Measurements from ENCODE around the gene TTLL11. TPM values are rescaled to one million over a fixed set of nuclear protein-coding genes. Genes with fewer than 3 reads are reported as not detected.

Gene TTLL11
- polyA plus RNA-seq, 4 donors, result 3.2 to 4.8 (median 3.9) TPM

DNA sequence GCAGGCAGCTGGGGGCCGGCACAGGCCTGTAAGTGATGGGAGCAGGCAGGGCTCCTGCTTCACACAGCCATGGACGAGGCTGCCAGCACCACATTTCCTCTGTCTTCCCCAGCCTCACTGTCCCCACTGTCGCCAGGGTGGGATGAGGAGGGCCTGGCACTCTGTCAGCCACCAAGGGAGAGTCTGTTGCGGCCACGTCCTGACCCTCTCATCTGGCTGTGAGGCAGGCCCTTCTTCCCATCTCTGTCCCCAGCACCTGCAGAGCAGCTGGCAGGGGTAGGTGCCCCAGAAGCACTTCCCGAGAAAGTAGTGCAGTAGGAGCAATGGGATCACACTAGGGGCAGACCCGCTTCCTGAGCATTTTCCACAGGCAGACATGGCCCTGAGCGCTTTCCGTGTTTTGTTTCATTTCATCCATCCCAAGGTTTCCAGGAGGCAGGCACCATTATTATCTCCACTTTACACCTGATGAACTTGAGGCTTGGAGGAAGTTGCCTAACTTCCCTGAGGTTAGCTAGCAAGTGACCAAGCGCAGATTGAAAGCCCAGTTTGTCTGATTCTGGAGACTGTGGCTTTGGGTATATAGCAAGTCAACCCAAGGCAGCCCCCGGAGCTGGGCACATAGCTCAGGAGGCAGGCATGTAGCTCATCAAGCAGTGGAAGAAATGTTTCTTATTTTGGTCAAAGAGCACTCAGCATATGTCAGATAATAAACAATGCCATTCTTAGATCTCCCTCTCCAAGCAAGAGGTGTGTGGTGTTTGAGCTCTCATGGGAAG, 239.3 kb downstream of the TTLL11 start:
- H3K27ac ChIP-seq (ENCODE audit: low read depth in 1 of 3, low read length in 2 of 3), result no peak overlapping the region
- H3K9me3 ChIP-seq (ENCODE audit: control insufficient read depth in 2 of 2, insufficient read depth in 1 of 2, low read depth in 1 of 2, low read length in 1 of 2), result peaks cover 0 to 6% of the 10 kb centered on the region in 2 donors
- WGBS, 3 donors, result 90 to 93% (median 93%) methylated on average over 11 of the region's 11 CpGs
- FAIRE-seq, result no peak
- no peaks in the 10 kb centered on the region for H3K4me1 ChIP-seq (ENCODE audit: control insufficient read depth in 3 of 3, insufficient read depth in 2 of 3, low read depth in 1 of 3, low read length in 2 of 3)
- no peak overlapping the region for H3K4me3 ChIP-seq (ENCODE audit: low read depth in 1 of 3, low read length in 3 of 3)
- H3K27me3 ChIP-seq (ENCODE audit: control insufficient read depth in 3 of 3, insufficient read depth in 3 of 3, low read length in 3 of 3), result no peaks in the 10 kb centered on the region
- H3K36me3 ChIP-seq (ENCODE audit: control insufficient read depth in 3 of 3, insufficient read depth in 2 of 3, low read depth in 1 of 3, low read length in 3 of 3), result no peaks in the 10 kb centered on the region
- DNase-seq, result no peak

DNA sequence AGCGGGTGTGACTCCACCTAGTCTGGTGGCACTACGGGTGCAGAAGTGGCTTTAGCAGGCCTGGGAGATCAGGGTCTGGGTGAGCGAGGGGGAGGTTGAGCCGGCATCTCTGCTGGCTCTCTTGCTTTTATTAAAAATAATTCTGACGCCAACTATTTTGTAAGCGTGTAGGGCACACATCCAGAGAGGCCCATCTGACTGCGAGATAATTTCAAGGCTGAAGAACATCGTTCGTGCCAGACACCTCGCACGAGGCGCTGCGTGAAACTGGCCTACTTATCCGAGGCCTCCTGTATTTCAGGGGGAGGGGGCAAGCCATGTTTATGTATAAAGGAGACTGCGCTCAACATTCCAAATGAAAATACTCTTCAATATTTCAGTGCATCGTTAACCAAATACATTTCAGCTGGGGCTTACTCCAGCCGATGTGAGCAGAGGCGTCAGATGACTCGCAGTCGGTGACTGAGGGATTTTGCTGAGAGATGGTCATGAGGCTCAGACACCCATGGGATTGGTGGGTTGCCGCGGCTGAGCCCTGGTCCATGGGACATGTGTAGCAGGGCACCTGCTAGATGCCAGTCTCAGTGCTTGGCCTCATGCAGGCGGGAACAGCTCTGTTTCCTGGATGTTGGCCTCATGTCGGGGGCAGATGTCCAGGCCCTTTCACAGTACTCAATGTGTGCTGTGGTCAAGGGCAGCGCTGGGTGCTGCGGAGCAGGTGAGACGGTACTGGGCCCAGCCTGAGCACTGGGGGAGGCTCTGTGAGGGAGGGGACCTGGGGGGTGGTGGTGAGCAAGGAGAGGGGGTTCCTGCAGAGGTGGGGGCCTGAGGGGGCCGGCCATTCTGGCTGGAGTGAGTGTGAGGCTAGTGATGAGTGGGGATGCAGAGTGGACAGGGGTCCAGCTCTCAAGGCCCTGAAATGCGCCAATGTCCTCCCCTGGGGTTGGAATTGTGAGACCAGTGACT, 240.2 kb downstream of the TTLL11 start:
- peaks cover 0 to 4% of the 10 kb centered on the region in 2 donors for H3K9me3 ChIP-seq (ENCODE audit: control insufficient read depth in 2 of 2, insufficient read depth in 1 of 2, low read depth in 1 of 2, low read length in 1 of 2)
- no peak overlapping the region for H3K27ac ChIP-seq (ENCODE audit: low read depth in 1 of 3, low read length in 2 of 3)
- no peaks in the 10 kb centered on the region for H3K4me1 ChIP-seq (ENCODE audit: control insufficient read depth in 3 of 3, insufficient read depth in 2 of 3, low read depth in 1 of 3, low read length in 2 of 3)
- FAIRE-seq (no peak), DNase-seq (no peak)
- H3K36me3 ChIP-seq (ENCODE audit: control insufficient read depth in 3 of 3, insufficient read depth in 2 of 3, low read depth in 1 of 3, low read length in 3 of 3), result no peaks in the 10 kb centered on the region
- no peak overlapping the region for H3K4me3 ChIP-seq (ENCODE audit: low read depth in 1 of 3, low read length in 3 of 3)
- no peaks in the 10 kb centered on the region for H3K27me3 ChIP-seq (ENCODE audit: control insufficient read depth in 3 of 3, insufficient read depth in 3 of 3, low read length in 3 of 3)
- WGBS, 3 donors, result 81 to 94% (median 89%) methylated on average over 29 of the region's 29 CpGs

DNA sequence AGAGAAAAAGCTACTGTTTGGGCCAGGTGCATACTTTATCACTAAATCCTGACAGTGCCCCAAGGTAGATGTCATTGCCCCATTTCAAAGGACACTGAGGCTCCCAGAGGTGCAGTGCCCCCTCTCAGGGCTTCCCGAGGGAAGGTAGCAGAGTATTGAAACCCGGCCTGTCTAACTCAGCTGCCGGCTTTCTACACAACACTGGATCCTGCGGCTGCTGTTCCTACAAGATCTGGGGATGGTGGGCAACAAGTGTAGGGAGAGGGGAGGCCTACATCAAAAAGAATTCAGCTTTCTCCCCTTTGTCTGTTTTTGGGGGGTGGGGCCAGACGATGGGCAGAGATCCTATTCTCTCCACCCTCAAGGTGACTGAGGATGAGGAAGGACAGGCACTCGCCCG, 240.9 kb downstream of the TTLL11 start:
- Histone ChIP-seq H3K4me1 (ENCODE audit: control insufficient read depth in 3 of 3, insufficient read depth in 2 of 3, low read depth in 1 of 3, low read length in 2 of 3) (no peaks in the 10 kb centered on the region), H3K27ac (ENCODE audit: low read depth in 1 of 3, low read length in 2 of 3) (no peak overlapping the region), H3K9me3 (ENCODE audit: control insufficient read depth in 2 of 2, insufficient read depth in 1 of 2, low read depth in 1 of 2, low read length in 1 of 2) (peaks cover 0 to 2% of the 10 kb centered on the region in 2 donors), H3K36me3 (ENCODE audit: control insufficient read depth in 3 of 3, insufficient read depth in 2 of 3, low read depth in 1 of 3, low read length in 3 of 3) (no peaks in the 10 kb centered on the region), H3K4me3 (ENCODE audit: low read depth in 1 of 3, low read length in 3 of 3) (no peak overlapping the region), H3K27me3 (ENCODE audit: control insufficient read depth in 3 of 3, insufficient read depth in 3 of 3, low read length in 3 of 3) (no peaks in the 10 kb centered on the region)
- 91 to 96% (median 93%) methylated on average over 7 of the region's 7 CpGs for WGBS, 3 donors
- FAIRE-seq, result no peak
- DNase-seq, result no peak

DNA sequence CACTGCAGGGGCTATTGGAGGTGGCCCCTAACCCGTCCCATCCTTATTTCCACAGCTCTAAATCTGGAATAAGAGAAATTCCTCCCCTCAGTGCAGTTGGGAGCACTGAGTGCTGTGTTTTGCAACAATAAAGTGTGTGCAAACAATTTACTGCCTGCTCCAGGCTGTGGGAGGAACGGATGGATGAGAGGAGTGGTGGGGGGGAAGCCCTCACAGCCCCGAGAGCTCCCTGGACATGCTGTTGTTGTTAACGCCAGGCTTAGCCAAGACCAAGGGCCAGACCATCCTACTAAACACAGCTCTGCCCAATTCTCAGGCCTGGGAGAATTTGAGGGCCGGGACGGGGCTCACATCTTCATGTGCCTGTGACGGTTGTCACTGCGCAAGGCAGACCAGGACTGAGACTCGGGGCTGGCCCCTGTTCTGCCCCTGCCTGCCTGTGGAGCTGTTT, 241.4 kb downstream of the TTLL11 start:
- Histone ChIP-seq H3K36me3 (ENCODE audit: control insufficient read depth in 3 of 3, insufficient read depth in 2 of 3, low read depth in 1 of 3, low read length in 3 of 3) (no peaks in the 10 kb centered on the region), H3K4me1 (ENCODE audit: control insufficient read depth in 3 of 3, insufficient read depth in 2 of 3, low read depth in 1 of 3, low read length in 2 of 3) (no peaks in the 10 kb centered on the region), H3K4me3 (ENCODE audit: low read depth in 1 of 3, low read length in 3 of 3) (no peak overlapping the region), H3K9me3 (ENCODE audit: control insufficient read depth in 2 of 2, insufficient read depth in 1 of 2, low read depth in 1 of 2, low read length in 1 of 2) (peaks cover 0 to 2% of the 10 kb centered on the region in 2 donors), H3K27ac (ENCODE audit: low read depth in 1 of 3, low read length in 2 of 3) (no peak overlapping the region), H3K27me3 (ENCODE audit: control insufficient read depth in 3 of 3, insufficient read depth in 3 of 3, low read length in 3 of 3) (no peaks in the 10 kb centered on the region)
- DNase-seq (no peak), FAIRE-seq (no peak)
- WGBS, 3 donors, result 84 to 89% (median 86%) methylated on average over 9 of the region's 9 CpGs

DNA sequence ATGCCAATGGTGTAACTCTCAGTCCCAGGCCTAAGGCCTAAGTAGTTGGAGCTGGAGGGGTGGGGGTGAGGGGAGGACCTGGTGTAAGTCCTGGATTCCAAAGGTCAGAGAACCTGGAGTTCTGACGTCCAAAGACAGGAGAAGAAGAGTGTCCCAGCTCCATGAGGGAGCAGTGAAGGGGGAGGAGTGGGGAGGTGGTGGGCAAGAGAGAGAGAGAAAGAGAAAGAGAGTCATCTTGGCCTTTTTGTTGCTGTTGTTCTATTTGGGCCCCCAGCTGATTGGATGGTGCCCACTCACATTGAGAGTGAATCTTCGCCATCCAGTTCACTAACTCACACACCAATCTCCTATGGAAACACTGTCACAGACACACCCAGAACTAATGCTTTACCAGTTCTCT, 242.7 kb downstream of the TTLL11 start:
- WGBS, 3 donors, result 48 to 79% (median 63%) methylated on average over 2 of the region's 2 CpGs
- H3K9me3 ChIP-seq (ENCODE audit: control insufficient read depth in 2 of 2, insufficient read depth in 1 of 2, low read depth in 1 of 2, low read length in 1 of 2), result peaks cover 0 to 2% of the 10 kb centered on the region in 2 donors
- H3K4me1 ChIP-seq (ENCODE audit: control insufficient read depth in 3 of 3, insufficient read depth in 2 of 3, low read depth in 1 of 3, low read length in 2 of 3), result no peaks in the 10 kb centered on the region
- FAIRE-seq (no peak), DNase-seq (no peak)
- no peak overlapping the region for H3K27ac ChIP-seq (ENCODE audit: low read depth in 1 of 3, low read length in 2 of 3)
- no peaks in the 10 kb centered on the region for H3K36me3 ChIP-seq (ENCODE audit: control insufficient read depth in 3 of 3, insufficient read depth in 2 of 3, low read depth in 1 of 3, low read length in 3 of 3)
- H3K27me3 ChIP-seq (ENCODE audit: control insufficient read depth in 3 of 3, insufficient read depth in 3 of 3, low read length in 3 of 3), result no peaks in the 10 kb centered on the region
- H3K4me3 ChIP-seq (ENCODE audit: low read depth in 1 of 3, low read length in 3 of 3), result no peak overlapping the region

DNA sequence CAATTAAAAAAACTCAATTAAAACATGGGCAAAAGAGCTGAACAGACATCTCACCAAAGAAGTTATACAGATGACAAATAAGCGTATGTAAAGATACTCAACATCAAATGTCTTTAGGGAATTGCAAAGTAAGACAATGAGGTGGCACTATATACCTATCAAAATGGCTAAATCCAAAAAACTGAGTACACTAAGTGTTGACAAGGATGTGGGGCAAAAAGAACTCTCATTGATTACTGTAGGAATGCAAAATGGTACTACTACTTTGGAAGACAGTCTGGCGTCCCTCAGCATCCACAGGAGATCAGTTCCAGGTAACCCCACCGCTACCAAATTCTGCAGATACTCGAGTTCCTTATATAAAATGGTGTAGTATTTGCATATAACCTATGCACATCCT, 243.6 kb downstream of the TTLL11 start:
- no peak for FAIRE-seq
- no peak for DNase-seq
- Histone ChIP-seq H3K36me3 (ENCODE audit: control insufficient read depth in 3 of 3, insufficient read depth in 2 of 3, low read depth in 1 of 3, low read length in 3 of 3) (no peaks in the 10 kb centered on the region), H3K9me3 (ENCODE audit: control insufficient read depth in 2 of 2, insufficient read depth in 1 of 2, low read depth in 1 of 2, low read length in 1 of 2) (peaks cover 0 to 2% of the 10 kb centered on the region in 2 donors), H3K27me3 (ENCODE audit: control insufficient read depth in 3 of 3, insufficient read depth in 3 of 3, low read length in 3 of 3) (no peaks in the 10 kb centered on the region), H3K27ac (ENCODE audit: low read depth in 1 of 3, low read length in 2 of 3) (no peak overlapping the region), H3K4me1 (ENCODE audit: control insufficient read depth in 3 of 3, insufficient read depth in 2 of 3, low read depth in 1 of 3, low read length in 2 of 3) (no peaks in the 10 kb centered on the region), H3K4me3 (ENCODE audit: low read depth in 1 of 3, low read length in 3 of 3) (no peak overlapping the region)
- WGBS, 3 donors, result 70 to 96% (median 86%) methylated on average over 4 of the region's 4 CpGs

DNA sequence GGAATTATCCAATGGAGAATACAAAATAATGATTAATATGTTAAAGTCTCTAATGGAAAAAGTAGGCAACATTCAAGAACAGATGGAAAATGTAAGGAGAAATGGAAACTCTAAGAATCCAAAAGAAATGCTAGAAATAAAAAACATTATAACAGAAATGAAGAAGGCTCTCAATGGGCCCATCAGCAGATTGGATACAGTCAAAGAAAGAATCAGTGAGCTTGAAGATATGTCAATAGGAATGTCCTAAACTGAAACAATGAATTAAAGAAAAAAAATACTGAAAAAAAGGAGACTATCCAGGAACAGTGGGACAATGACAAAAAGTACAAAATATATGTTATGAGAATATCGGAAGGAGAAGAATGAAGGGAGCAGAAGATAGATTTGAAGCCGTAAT, 248.5 kb downstream of the TTLL11 start:
- H3K4me3 ChIP-seq (ENCODE audit: low read depth in 1 of 3, low read length in 3 of 3), result no peak overlapping the region
- no peaks in the 10 kb centered on the region for H3K4me1 ChIP-seq (ENCODE audit: control insufficient read depth in 3 of 3, insufficient read depth in 2 of 3, low read depth in 1 of 3, low read length in 2 of 3)
- H3K27me3 ChIP-seq (ENCODE audit: control insufficient read depth in 3 of 3, insufficient read depth in 3 of 3, low read length in 3 of 3), result no peaks in the 10 kb centered on the region
- H3K27ac ChIP-seq (ENCODE audit: low read depth in 1 of 3, low read length in 2 of 3), result no peak overlapping the region
- no peak for FAIRE-seq
- WGBS, 3 donors, result 46 to 91% (median 75%) methylated on average over 2 of the region's 2 CpGs
- H3K9me3 ChIP-seq (ENCODE audit: control insufficient read depth in 2 of 2, insufficient read depth in 1 of 2, low read depth in 1 of 2, low read length in 1 of 2), result peaks cover 0 to under 1% of the 10 kb centered on the region in 2 donors
- H3K36me3 ChIP-seq (ENCODE audit: control insufficient read depth in 3 of 3, insufficient read depth in 2 of 3, low read depth in 1 of 3, low read length in 3 of 3), result no peaks in the 10 kb centered on the region
- no peak for DNase-seq

DNA sequence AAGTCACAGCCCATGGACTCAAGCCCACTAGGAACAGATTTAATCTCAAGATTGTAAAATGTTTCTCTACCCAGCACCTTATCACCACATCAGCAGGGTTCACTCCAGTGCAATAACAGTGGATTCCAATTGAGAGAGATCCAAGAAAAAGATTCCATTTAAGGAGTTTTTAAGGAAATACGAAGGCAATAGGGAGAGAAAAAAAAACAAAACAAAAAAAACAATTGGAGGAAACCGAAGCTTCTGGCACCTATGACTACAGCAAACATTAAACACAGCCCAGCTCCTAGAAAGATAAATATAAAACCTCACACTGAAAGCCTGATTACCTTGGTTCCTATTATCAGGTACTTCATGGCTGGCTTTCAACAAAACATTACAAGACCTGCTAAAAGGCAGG, 249.0 kb downstream of the TTLL11 start:
- 54 to 66% (median 59%) methylated on average over 2 of the region's 2 CpGs for WGBS, 3 donors
- FAIRE-seq, result no peak
- DNase-seq, result no peak
- no peaks in the 10 kb centered on the region for H3K27me3 ChIP-seq (ENCODE audit: control insufficient read depth in 3 of 3, insufficient read depth in 3 of 3, low read length in 3 of 3)
- H3K4me1 ChIP-seq (ENCODE audit: control insufficient read depth in 3 of 3, insufficient read depth in 2 of 3, low read depth in 1 of 3, low read length in 2 of 3), result no peaks in the 10 kb centered on the region
- no peaks in the 10 kb centered on the region for H3K9me3 ChIP-seq (ENCODE audit: control insufficient read depth in 2 of 2, insufficient read depth in 1 of 2, low read depth in 1 of 2, low read length in 1 of 2)
- no peaks in the 10 kb centered on the region for H3K36me3 ChIP-seq (ENCODE audit: control insufficient read depth in 3 of 3, insufficient read depth in 2 of 3, low read depth in 1 of 3, low read length in 3 of 3)
- H3K27ac ChIP-seq (ENCODE audit: low read depth in 1 of 3, low read length in 2 of 3), result no peak overlapping the region
- no peak overlapping the region for H3K4me3 ChIP-seq (ENCODE audit: low read depth in 1 of 3, low read length in 3 of 3)
